ENCODE data around the gene MGLL. TPM values are rescaled to one million over a fixed set of nuclear protein-coding genes. Genes with fewer than 3 reads are reported as not detected.
"Not testable (repeated sequence)": the region's sequence is repeated elsewhere in the genome, so short reads cannot be mapped to it uniquely, and the experiment has no call there.

MGLL gene
- total RNA-seq, 1 donor from 2014 or later = 9.4 TPM

- Mint-ChIP-seq H3K27me3 (no peaks in the 10 kb centered on the region), H3K4me3 (no peak overlapping the region), H3K9me3 (no peaks in the 10 kb centered on the region), H3K27ac (no peak overlapping the region), H3K36me3 (peaks cover 16% of the 10 kb centered on the region), H3K4me1 (ENCODE audit: unreplicated experiment) (peaks cover 4% of the 10 kb centered on the region)
- no peak for TF ChIP-seq CTCF (conservative IDR thresholded peaks at IDR 0.05)
- no peak for DNase-seq (ENCODE audit: extremely low spot score, unreplicated experiment)
Observed at GRCh38 chr3:127660621-127661251, 161.6 kb downstream of the MGLL start.

GRCh38 chr3:127658234-127658633 lies 164.1 kb downstream of the MGLL start:
- no peaks in the 10 kb centered on the region for H3K9me3 Mint-ChIP-seq
- peaks cover 18% of the 10 kb centered on the region for H3K4me1 Mint-ChIP-seq (ENCODE audit: unreplicated experiment)
- H3K36me3 Mint-ChIP-seq = peaks cover 5% of the 10 kb centered on the region
- DNase-seq (ENCODE audit: extremely low spot score, unreplicated experiment) = no peak
- no peak for TF ChIP-seq CTCF (conservative IDR thresholded peaks at IDR 0.05)
- H3K27me3 Mint-ChIP-seq = no peaks in the 10 kb centered on the region
- H3K27ac Mint-ChIP-seq = no peak overlapping the region
- H3K4me3 Mint-ChIP-seq = no peak overlapping the region

- no peak for TF ChIP-seq CTCF (conservative IDR thresholded peaks at IDR 0.05)
- peaks cover 18% of the 10 kb centered on the region for H3K4me1 Mint-ChIP-seq (ENCODE audit: unreplicated experiment)
- DNase-seq (ENCODE audit: extremely low spot score, unreplicated experiment) = no peak
- H3K9me3 Mint-ChIP-seq = no peaks in the 10 kb centered on the region
- H3K4me3 Mint-ChIP-seq = no peak overlapping the region
- H3K36me3 Mint-ChIP-seq = peaks cover 4% of the 10 kb centered on the region
- H3K27ac Mint-ChIP-seq = no peak overlapping the region
- no peaks in the 10 kb centered on the region for H3K27me3 Mint-ChIP-seq
Observed at GRCh38 chr3:127656906-127657305, 165.4 kb downstream of the MGLL start.

- Mint-ChIP-seq H3K27ac (no peak overlapping the region), H3K9me3 (no peaks in the 10 kb centered on the region), H3K27me3 (no peaks in the 10 kb centered on the region), H3K36me3 (peaks cover 4% of the 10 kb centered on the region), H3K4me3 (no peak overlapping the region), H3K4me1 (ENCODE audit: unreplicated experiment) (peaks cover 18% of the 10 kb centered on the region)
- no peak for TF ChIP-seq CTCF (conservative IDR thresholded peaks at IDR 0.05)
- DNase-seq (ENCODE audit: extremely low spot score, unreplicated experiment) = no peak
Observed at GRCh38 chr3:127655641-127656040, 166.7 kb downstream of the MGLL start.

- not testable (repeated sequence) for H3K9me3 Mint-ChIP-seq; H3K4me3 Mint-ChIP-seq; H3K36me3 Mint-ChIP-seq; DNase-seq (ENCODE audit: extremely low spot score, unreplicated experiment); H3K27ac Mint-ChIP-seq; H3K27me3 Mint-ChIP-seq
- H3K4me1 Mint-ChIP-seq (ENCODE audit: unreplicated experiment) = peaks cover 18% of the 10 kb centered on the region
Observed at GRCh38 chr3:127654993-127655392, 167.3 kb downstream of the MGLL start.

GRCh38 chr3:127654374-127654773 lies 167.9 kb downstream of the MGLL start:
- peaks cover 18% of the 10 kb centered on the region for H3K4me1 Mint-ChIP-seq (ENCODE audit: unreplicated experiment)
- H3K27me3 Mint-ChIP-seq = no peaks in the 10 kb centered on the region
- no peak overlapping the region for H3K27ac Mint-ChIP-seq

More at GRCh38 chr3:127654374-127654773, 167.9 kb downstream of the MGLL start:
- TF ChIP-seq CTCF (conservative IDR thresholded peaks at IDR 0.05) = no peak
- Mint-ChIP-seq H3K9me3 (no peaks in the 10 kb centered on the region), H3K4me3 (no peak overlapping the region), H3K36me3 (no peaks in the 10 kb centered on the region)
- DNase-seq (ENCODE audit: extremely low spot score, unreplicated experiment) = no peak
